Activated naive CD4-positive, alpha-beta T cell treated with Interleukin-2 at 50 U/mL for 16 hours (primary cell): ENCODE data around the gene ALDH4A1.
"Not testable (repeated sequence)": the region's sequence is repeated elsewhere in the genome, so short reads cannot be mapped to it uniquely, and the experiment has no call there.

Source experiments
- DNase-seq: peaks from one replicate; pipeline ENCODE4 v3.0.0-alpha.2; 2020

The ALDH4A1 gene

DNA sequence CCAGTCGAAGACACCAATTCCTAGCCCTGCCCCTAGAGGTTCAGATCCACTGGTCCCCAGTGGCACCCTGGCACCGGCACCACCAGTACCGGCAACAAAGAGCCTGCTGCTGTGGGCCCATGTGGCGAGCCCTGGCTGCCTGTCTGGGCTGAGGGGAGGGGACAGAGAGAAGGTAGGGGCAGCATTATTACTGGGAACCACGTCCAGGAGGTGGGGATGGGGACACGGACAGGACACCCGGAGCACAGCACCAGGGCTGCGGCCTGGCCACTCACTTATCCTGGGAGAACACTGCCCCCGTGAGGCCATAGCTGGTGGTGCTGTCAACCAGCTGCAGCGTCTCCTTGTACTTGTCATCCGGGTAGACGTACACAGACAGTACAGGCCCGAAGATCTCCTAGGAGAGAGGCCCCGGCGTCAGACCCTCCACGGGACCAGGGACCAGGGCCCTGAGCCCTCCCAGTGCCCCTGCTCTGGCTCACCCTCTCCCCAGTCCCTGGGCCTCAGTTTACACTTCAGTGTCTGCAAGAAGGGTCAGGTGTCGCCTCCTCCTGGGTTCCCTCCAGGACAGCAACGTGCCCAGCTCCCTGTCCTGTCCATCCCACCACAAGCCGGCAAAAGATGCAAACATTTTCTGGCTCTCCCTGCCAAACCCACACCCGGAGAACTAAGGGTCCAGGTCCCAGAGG lies 27.1 kb downstream of the ALDH4A1 start:
- peak; percentile 66 for DNase-seq

DNA sequence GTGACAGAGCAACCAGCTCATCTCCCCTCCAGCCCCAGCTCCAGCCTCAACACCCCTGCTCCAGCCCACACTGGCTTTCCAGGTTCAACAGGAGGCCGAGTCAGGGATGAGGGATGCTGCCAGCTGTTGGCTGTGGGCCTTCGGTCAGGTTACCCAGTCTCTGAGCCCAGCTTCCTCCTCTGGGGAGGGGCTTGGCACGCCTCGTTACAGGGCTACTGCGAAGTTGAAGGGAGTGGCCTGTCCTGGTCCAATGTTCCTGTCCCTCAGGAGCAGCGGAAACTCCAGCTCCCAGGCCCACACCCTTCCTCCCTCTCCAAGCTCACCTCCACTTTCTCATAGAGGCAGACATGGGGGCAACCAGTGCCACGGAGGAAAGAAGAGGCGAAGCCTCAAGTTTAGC lies 27.8 kb downstream of the ALDH4A1 start:
- no peak for DNase-seq

GRCh38 chr1:18874036-18874435 lies 28.3 kb downstream of the ALDH4A1 start:
- no peak for DNase-seq

DNA sequence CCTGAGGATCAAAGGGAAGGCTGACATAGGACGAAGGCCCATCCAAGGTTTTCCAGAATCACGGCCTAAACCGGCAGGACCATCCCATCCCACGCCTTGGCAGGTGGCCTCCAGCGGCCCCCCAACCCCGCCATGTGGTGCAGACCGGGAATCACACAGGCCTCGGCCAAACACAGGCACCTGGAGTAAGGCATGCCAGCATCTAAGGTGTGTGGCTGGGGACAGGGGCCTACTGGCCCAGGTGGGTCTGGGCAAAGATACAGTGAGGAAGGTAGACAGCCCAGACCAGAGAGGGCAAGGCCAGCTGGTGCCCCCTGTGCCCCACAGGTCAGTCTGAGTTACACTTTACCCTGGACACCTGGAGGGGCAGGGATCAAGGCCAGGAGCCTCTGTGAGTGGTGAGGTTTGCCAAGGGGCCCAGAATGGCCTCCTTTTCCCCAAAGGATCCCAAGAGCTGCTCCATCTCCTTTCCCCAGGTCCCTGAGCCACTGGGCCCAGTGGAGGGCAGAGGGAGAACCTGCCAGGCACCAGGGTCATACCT lies 30.2 kb downstream of the ALDH4A1 start:
- DNase-seq, result no peak

- no peak for DNase-seq
Observed at GRCh38 chr1:18871401-18872070, 30.8 kb downstream of the ALDH4A1 start.

GRCh38 chr1:18870957-18871356 lies 31.4 kb downstream of the ALDH4A1 start:
- no peak for DNase-seq

DNA sequence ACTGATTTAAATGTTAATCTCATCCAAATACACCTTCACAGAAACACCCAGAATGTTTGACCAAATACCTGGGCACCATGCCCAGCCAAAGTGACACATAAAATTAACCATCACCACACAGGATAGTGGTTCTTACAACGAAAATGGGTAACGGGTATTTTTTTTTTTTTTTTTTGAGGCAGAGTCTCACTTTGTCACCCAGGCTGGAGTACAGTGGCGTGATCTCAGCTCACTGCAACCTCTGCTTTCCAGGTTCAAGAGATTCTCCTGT lies 31.8 kb downstream of the ALDH4A1 start:
- DNase-seq, result not testable (repeated sequence)

DNA sequence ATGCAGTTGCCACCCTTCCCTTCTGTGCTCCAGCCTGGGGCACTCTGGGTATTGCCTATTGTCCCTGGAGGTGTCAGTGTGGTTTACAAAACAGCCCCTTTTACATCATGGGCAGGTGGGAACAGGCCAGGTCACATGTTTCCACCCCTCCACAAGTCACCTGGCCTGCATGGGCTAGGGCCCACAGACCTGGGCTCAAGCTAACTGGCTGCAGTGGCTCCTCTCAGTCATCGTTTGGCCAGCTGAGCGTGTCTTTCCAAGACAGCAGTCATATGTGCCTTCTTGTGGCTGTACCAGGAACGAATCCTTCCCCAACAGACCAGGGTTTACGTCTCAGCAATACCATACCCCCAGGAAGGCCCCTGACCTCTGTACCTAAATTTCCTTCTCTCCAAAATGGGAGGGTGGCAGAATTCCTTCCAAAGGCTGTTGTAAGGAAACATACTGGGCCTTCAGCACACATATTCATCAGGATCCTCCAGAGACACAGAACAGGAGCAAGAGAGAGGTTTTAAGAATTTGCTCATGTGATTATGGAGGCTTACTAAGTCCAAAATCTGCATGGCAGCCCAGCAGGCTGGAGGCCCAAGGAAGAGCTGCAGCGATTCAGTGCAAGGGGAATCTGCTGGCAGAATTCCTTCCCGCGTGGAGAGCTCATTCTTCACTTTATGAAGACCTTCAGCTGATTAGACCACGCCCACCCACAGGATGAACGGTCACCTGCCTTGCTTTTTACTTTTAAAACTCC lies 32.3 kb downstream of the ALDH4A1 start:
- no peak for DNase-seq

DNA sequence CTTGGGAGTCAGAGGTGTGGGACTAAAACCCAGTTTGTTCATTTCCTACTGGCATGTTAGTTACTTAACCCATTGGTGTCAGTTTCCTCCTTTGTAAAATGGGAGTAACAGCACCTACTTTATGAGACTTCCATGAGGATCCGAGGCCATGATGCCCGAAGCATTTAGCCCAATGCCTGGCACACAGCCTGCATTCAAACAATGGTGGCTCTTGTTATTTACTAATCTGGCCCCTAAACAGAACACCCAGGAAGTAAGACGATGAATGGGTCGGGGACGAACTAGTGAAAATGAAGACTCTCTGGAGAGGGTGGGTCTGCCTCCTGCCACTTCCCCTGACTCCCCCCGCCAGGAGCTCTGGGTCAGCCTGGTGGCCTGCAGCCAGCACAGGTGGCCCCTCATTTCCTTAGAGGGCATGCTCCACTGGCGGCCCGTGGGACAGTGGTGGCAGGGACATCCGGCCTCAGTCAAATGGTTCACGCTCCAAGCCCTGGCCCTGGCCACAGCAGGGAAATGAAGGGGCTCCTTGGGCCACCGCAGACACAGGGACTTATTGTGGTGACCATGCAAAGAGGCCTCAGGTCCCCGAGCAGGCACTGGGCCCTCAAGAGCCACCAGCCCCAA lies 33.4 kb downstream of the ALDH4A1 start:
- DNase-seq, result no peak

- no peak for DNase-seq
Observed at GRCh38 chr1:18868354-18868753, 34.0 kb downstream of the ALDH4A1 start.

DNA sequence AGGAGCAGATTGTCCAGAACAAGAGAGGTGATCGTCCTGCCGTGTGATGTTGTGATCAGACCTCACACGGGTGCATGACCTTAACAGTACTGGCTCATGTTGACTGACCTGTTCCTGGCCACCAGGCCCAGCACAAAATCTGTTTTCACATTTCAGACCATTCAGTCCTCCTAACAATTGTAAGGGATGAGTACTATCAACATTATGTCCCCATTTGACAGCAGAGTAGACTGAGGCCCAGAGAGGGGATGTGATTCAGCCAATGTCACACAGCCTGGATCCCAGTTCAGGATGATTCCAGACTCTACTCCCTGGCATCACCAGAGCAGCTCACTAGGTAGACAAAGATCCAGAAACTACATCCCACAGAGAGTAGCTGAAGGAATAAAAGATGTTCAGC lies 35.5 kb downstream of the ALDH4A1 start:
- no peak for DNase-seq

DNA sequence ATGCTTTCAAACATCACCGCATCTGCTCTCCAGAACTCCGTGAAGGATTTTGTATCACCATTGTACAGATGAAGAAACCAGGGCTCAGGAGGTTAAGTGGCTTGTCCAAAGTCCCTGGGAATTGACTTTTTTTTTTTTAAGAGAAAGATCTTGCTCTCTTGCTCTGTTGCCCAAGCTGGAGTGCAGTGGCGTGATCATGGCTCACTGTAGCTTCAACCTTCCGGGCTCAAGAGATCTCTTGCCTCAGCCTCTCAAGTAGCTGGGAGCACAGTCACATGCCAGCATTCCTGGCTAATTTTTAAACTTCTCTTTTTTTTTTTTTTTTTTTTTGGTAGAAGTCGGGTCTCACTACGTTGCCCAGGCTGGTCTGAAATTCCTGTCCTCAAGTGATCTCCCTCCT lies 36.0 kb downstream of the ALDH4A1 start:
- no peak for DNase-seq

DNA sequence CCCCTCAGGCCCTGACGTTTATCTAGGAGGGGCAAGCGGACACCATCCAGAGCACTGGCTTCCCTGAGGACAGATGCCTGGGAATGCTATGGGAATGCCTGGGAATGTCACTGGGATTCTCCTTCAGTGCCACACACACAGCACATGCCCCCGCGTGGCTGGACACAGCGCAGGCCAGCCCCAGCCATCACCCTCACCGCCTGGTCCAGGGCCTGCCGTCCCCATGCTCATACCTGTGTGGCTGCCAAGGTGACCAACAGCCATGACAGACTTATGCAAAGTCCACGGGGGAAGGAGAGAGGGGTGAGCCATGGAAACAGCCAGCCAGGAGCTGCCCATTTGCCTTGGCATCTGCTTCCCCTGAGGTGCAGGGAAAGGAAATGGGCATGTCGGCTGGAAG lies 37.2 kb downstream of the ALDH4A1 start:
- DNase-seq, result no peak

DNA sequence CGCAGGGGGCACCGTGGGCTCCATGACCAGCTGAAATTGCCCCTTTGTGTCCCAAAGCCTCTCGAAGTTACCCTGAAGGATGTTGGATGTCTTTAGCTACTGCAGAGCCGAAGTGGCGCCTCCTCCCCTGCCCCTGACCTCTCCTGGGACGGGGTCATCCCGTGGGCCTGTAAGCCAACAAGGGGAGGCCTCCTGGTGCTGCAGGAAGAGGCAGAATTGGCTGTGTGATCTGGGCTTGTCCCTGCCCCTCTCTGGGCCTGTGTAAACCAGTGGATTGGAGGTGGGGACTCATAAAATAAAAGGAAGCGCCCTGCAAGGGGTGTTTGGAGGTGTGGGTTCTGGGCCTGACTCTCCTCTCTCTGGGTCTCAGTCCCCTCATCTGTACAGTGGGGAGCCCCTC lies 40.8 kb downstream of the ALDH4A1 start:
- no peak for DNase-seq

GRCh38 chr1:18861082-18861481 lies 41.3 kb downstream of the ALDH4A1 start:
- no peak for DNase-seq

- DNase-seq, result no peak
Observed at GRCh38 chr1:18859560-18859959, 42.8 kb downstream of the ALDH4A1 start, which contains the start of gene TAS1R2. Gene TAS1R2 (minus strand): TSS chr1:18859660. CDS start chr1:18859660, 0 bp downstream.

GRCh38 chr1:18858070-18858688 lies 44.2 kb downstream of the ALDH4A1 start:
- no peak for DNase-seq

- no peak for DNase-seq
Observed at GRCh38 chr1:18856435-18856834, 45.9 kb downstream of the ALDH4A1 start.

DNA sequence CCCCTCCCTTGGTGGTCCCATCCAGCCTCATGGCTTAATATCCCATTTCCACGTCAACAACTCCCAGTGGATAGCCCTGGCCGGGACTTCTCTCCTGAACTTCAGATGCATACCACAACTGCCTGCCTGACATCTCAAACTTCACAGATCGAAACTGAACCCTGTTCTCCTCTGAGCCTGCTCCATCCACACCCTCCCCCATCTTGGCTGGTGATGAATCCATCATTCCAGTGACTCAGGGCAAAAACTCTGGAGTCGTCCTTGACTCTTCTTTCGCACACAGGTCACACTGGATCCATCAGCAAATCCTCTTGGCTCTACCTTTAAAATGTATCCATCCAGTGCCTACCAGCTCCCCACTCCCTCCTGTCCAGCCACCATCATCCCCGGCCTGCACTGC lies 46.8 kb downstream of the ALDH4A1 start:
- DNase-seq, result no peak

GRCh38 chr1:18854331-18855025 lies 47.9 kb downstream of the ALDH4A1 start:
- no peak for DNase-seq

DNA sequence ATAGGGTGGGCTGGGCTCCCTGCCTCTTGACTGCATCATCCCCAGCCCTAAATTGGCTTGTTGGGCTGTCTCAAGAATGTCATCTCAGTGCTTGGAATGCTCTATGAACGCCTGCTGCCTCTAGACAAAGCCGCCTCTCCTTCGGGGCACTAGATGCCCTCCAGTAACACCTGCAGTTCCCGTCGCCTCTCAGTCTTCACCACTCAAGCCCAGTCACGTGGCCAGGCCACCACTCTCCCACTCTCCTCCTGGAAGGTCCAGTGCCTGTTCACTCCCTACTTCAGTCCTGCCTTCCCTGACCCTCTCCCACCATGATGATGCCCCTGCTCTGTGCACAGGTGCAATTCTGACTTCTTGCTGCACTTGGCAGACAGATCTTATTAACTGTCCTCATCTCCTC lies 49.9 kb downstream of the ALDH4A1 start:
- DNase-seq, result no peak

DNA sequence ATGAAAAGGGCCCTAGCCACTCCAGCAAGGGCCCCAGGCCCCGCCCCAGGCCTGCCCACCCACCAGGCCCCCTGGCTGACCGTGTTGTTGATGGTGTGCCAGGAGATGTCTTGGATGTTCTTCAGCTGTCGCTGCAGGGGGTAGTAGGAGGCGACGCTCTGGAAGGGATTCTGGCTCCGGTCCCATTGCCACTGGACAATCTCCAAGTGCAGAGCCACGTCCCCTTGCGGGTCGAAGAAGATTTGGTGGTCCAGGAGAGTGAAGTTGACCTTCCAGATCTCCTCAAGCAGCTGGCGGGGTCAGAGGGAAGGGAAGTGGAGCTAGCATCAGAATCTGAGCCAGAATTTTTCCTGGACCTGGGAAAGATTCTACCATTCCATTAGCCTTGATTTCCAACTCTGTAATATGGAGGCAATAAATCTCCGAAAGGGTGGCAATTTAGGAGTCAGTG lies 53.1 kb downstream of the ALDH4A1 start:
- no peak for DNase-seq
